Urinary bladder (tissue), 4 donors: ENCODE measurements around the gene OR13D1. TPM values are rescaled to one million over a fixed set of nuclear protein-coding genes. Genes with fewer than 3 reads are reported as not detected.
"Not testable (repeated sequence)": the region's sequence is repeated elsewhere in the genome, so short reads cannot be mapped to it uniquely, and the experiment has no call there.

Experiments used
- DNase-seq: peaks from one replicate; pipeline ENCODE4 v3.0.0-alpha.2; 2015; ENCODE audit errors: extremely low spot score
- H3K27ac ChIP-seq: one replicate; pipeline ENCODE4 v1.5.1; 2013; ENCODE audit warnings: low read depth, mild to moderate bottlenecking, moderate library complexity
- H3K36me3 ChIP-seq: one replicate; pipeline ENCODE4 v1.6.1; 2013; ENCODE audit warnings: mild to moderate bottlenecking, moderate library complexity; ENCODE audit not compliant: insufficient read depth
- H3K4me1 ChIP-seq: one replicate; pipeline ENCODE4 v1.6.1; 2013; ENCODE audit warnings: mild to moderate bottlenecking, moderate library complexity; ENCODE audit not compliant: insufficient read depth
- H3K4me3 ChIP-seq: one replicate; pipeline ENCODE4 v1.5.1; 2013; ENCODE audit warnings: low read depth, low read length
- WGBS: extraction: QIAGEN DNeasy Blood & Tissue Kit; methylation state at CpG from one replicate; pipeline ENCODE4 v1.1.7; 2013; 5-methylcytosine and 5-hydroxymethylcytosine counted together
- polyA plus RNA-seq: library from polyadenylated mRNA; stranded (reverse); fragments of 200-250 nt; gene quantifications from one replicate; pipeline ENCODE4 v1.2.3, GENCODE V29; 2013
- total RNA-seq: library from RNA; depleted of rRNA; stranded (reverse); fragments of >200 nt; gene quantifications from one replicate; pipeline ENCODE4 v1.2.3, GENCODE V29; 2014
- donor health status: healthy with polysubstance abuse.
- donor health status: healthy.

Gene OR13D1, protein sequence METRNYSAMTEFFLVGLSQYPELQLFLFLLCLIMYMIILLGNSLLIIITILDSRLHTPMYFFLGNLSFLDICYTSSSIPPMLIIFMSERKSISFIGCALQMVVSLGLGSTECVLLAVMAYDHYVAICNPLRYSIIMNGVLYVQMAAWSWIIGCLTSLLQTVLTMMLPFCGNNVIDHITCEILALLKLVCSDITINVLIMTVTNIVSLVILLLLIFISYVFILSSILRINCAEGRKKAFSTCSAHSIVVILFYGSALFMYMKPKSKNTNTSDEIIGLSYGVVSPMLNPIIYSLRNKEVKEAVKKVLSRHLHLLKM
- total RNA-seq = not detected
- not detected for polyA plus RNA-seq

DNA sequence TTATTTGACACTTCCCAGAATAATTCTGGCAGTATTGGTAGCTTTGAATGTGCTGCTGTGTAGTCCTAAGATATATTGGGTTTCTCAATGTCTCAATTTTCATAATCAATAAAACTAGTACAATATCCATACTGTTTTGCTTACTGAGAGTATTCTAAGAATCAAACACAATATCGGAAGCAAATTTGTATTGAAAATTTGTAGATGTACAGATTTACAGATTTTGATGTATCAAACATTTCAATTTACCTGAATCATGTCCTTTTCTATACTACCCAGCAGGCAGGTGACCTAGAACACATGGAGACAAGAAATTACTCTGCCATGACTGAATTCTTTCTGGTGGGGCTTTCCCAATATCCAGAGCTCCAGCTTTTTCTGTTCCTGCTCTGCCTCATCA is at the start of gene OR13D1:
Gene OR13D1 (plus strand): TSS at position 301 of the 400 bp plus-strand sequence. CDS start 0 bp downstream, at position 301.
- Histone ChIP-seq H3K4me3 (no peak within 1 kb of the TSS), H3K36me3 (no peaks in the 10 kb centered on the region), H3K4me1 (no peaks in the 10 kb centered on the region), H3K27ac (no peak within 1 kb of the TSS)
- DNase-seq = no peak
- WGBS = 98% methylated on average over 1 of the region's 1 CpG

DNA sequence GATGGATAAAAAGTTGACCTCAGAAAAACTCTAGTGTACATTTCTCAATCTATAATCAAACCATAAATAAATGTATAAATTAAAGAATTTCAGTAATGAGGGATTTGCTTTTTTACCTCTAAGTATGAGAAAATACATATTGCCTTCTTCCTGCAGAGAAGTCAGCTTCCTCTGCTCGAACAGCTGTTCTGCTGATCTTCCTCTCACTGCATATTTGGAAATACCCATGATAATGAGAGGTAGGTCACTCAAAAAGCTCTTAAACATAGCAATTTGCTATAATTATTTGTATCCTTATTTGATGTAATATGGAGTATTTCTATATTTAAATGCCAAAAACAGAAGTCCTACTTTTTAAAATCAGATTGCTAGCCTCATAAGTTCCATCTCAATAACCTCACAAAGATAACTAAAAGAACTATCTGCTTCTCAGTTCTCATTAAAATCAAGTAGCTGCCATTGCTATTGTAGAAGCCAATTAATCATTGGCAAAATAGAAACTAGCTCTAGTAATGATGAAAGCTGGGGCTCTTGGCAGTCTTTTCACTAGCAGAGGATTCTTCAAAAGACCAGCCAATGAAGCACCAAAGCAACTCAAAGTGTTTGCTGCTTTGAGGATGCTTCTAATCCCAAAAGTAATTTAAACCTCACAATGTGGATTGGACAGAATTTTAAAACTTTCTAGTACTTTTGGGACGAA is 35.7 kb upstream of the OR13D1 start:
- Histone ChIP-seq H3K4me1 (no peaks in the 10 kb centered on the region), H3K27ac (no peak overlapping the region), H3K4me3 (no peak overlapping the region), H3K36me3 (no peaks in the 10 kb centered on the region)
- 53% methylated on average over 2 of the region's 2 CpGs for WGBS
- DNase-seq = no peak

DNA sequence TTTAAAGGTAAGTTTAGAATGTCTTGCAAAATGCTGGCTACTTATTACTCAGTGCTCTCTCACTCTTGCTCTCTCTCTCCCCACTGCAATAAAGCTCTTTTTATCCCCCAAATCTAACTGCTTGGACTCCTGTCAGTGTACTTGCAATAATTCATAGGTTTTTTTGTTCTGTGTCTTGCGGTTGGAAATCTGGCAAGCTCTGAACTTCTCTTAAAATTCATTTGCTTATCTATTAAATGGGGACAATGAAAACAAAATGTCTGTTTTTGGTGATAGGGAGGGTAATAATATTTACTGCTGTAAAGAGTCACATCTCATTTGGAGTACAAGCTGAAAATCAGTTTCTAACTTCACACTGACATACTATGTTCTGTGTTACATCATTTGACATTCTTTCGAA is 18.7 kb upstream of the OR13D1 start:
- Histone ChIP-seq H3K4me3 (no peak overlapping the region), H3K36me3 (no peaks in the 10 kb centered on the region), H3K27ac (no peak overlapping the region), H3K4me1 (no peaks in the 10 kb centered on the region)
- DNase-seq = no peak
- 38% methylated on average over 2 of the region's 2 CpGs for WGBS

DNA sequence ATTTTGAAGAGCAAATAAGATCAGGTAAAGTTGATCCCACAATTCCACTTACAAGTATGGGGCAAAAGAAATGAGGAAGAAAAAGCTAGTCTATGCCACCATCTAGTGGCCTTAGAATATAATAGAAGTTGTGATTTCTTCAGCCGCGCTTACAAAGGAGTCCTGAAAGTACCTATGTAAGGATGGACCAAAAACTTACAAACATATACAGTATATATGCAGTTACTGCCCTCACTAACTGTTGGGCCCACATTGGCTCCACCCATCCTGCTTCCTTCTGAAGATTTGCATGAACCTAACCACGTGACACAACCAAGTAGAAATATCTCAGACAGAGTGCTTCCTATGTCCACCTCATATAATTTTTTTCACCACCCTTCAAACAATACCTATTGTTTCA is 11.7 kb upstream of the OR13D1 start:
- H3K27ac ChIP-seq = no peak overlapping the region
- H3K4me1 ChIP-seq = no peaks in the 10 kb centered on the region
- H3K4me3 ChIP-seq = no peak overlapping the region
- no peaks in the 10 kb centered on the region for H3K36me3 ChIP-seq
- WGBS = 14% methylated on average over 3 of the region's 3 CpGs
- DNase-seq = no peak

DNA sequence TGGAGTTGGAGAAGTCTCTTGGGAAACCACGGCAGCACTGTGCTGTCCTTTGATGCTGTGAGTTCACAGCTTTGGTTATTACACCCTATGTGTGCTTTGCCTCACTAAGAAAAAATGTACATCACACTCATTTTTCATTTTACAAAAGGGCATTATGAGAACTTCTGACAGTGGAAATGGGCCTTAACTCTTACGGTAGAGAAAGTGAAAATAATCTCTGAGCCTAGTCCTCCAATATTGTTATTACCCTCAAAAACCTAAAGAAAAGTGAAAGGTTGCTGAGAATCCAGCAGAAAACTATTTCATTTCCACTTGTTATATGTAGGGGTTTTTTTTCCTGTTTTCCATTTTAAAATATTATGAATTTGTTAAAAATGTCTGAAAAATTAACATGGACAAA is 8.2 kb upstream of the OR13D1 start:
- WGBS = 54% methylated on average over 2 of the region's 2 CpGs
- DNase-seq = no peak
- no peak overlapping the region for H3K4me3 ChIP-seq
- no peaks in the 10 kb centered on the region for H3K36me3 ChIP-seq
- no peaks in the 10 kb centered on the region for H3K4me1 ChIP-seq
- no peak overlapping the region for H3K27ac ChIP-seq

DNA sequence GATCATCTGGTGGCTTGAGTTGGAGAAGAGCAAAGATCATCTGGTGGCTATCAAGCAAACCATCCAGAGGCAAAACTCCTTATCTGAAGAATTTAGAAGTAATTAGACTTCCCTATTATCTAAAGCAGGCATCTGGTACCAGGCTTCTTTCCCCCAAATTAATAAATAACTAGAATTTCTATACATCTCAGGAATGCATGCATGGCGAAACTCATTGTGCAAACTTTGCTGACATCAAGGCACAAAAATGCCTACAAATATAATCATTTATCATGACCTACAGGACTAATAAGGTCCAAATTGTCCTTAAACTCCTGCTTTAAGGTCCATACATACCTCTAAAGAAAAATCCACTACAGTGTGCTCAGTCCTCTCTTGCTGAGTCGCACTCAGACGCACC is 6.0 kb downstream of the OR13D1 start:
- H3K4me1 ChIP-seq = no peaks in the 10 kb centered on the region
- no peaks in the 10 kb centered on the region for H3K36me3 ChIP-seq
- 86% methylated on average over 3 of the region's 3 CpGs for WGBS
- no peak overlapping the region for H3K27ac ChIP-seq
- no peak overlapping the region for H3K4me3 ChIP-seq
- DNase-seq = no peak

DNA sequence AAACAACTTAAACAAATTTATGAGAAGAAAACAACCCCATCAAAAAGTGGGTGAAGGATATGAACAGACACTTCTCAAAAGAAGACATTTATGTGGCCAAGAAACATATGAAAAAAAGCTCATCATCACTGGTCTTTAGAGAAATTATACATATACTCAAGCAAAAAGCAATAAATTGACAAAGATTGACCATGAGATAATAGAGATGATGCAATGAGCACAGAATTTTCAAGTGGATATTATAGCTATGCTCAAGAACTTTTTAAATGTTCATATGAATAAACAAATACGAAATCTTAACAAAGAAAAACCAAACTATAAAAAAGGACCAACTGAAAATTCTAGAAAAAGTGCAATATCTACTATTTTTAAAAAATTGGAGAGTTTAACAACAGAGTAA is 14.4 kb downstream of the OR13D1 start:
- H3K36me3 ChIP-seq, H3K4me3 ChIP-seq, H3K27ac ChIP-seq, DNase-seq, H3K4me1 ChIP-seq: not testable (repeated sequence)
- 20% methylated on average over 1 of the region's 1 CpG for WGBS

DNA sequence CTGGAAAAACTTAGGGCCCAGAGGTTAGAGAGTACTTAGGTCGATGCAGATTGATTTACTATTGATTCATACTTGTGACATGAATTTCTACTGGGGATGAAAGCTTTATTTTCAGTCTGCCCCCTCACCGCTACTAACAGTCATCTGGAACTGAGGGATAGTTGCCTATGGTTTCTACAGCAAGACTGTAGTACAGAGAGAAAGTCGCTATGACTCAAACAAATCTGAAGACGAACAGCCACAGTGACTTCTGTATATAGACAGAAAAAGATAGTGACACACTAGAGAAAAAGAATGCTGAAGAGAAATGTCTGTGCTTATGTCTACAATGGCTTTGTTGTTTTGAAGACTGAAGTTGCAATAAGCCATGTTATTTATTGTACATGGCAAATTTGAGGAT is 17.3 kb downstream of the OR13D1 start:
- WGBS = 80% methylated on average over 4 of the region's 4 CpGs
- no peak overlapping the region for H3K4me3 ChIP-seq
- DNase-seq = no peak
- no peak overlapping the region for H3K27ac ChIP-seq
- H3K36me3 ChIP-seq = no peaks in the 10 kb centered on the region
- no peaks in the 10 kb centered on the region for H3K4me1 ChIP-seq

DNA sequence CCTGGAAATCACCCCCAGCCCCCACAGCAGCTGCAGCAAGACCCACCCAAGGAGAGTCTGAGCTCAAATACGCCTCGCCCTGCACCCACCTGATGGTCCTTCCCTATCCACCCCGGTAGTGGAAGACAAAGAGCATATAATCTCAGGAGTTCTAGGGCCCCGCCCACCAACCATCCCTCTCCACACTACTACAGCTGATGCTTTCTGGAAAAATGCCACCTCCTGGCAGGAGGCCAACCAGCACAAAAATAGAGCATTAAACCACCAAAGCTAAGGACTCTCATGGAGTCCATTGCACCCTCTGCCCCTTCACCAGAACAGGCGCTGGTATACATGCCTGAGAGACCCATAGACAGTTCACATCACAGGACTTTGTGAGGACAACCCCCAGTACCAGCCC is 30.7 kb downstream of the OR13D1 start:
- H3K4me1 ChIP-seq = no peaks in the 10 kb centered on the region
- no peak for DNase-seq
- no peak overlapping the region for H3K4me3 ChIP-seq
- H3K36me3 ChIP-seq = no peaks in the 10 kb centered on the region
- 90% methylated on average over 5 of the region's 5 CpGs for WGBS
- no peak overlapping the region for H3K27ac ChIP-seq

DNA sequence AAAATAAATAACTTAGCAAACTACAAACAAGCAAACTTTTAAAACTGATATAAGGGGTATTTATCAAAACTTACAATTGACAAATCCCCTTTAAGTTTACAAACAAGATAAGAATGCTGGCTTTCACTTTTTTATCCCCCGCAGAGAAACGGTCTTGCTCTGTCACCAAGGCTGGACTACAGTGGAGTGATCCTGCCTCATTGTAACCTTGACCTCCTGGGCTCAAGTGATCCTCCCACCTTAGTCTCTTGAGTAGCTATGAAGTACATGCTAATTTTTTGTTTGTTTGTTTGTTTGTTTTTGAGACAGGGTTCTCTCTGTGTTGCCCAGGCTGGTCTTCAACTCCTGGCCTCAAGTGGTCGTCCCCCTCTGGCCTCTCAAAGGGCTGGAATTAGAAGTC is 44.1 kb downstream of the OR13D1 start:
- no peaks in the 10 kb centered on the region for H3K4me1 ChIP-seq
- no peak overlapping the region for H3K4me3 ChIP-seq
- WGBS = 53% methylated on average over 3 of the region's 3 CpGs
- no peak for DNase-seq
- no peaks in the 10 kb centered on the region for H3K36me3 ChIP-seq
- no peak overlapping the region for H3K27ac ChIP-seq

DNA sequence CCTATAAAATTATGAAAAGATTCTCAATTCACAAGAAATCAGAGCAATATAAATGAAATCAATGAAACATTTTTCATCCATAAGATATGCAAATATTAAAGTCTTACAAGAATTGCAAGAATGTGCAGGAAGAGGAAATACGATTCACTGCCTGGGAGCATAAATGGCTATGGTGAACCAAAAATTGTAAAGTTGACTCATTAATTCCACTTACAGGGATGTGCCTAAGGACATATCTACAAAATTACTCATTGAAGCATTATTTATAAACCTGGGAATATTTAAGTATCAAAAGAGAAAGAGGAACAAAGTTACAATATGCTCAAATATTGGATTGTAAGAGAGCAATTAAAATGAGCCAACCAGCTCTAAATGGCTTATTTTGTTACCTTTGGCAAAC is 46.3 kb downstream of the OR13D1 start:
- 41% methylated on average over 1 of the region's 1 CpG for WGBS
- no peak overlapping the region for H3K4me3 ChIP-seq
- no peaks in the 10 kb centered on the region for H3K4me1 ChIP-seq

DNA sequence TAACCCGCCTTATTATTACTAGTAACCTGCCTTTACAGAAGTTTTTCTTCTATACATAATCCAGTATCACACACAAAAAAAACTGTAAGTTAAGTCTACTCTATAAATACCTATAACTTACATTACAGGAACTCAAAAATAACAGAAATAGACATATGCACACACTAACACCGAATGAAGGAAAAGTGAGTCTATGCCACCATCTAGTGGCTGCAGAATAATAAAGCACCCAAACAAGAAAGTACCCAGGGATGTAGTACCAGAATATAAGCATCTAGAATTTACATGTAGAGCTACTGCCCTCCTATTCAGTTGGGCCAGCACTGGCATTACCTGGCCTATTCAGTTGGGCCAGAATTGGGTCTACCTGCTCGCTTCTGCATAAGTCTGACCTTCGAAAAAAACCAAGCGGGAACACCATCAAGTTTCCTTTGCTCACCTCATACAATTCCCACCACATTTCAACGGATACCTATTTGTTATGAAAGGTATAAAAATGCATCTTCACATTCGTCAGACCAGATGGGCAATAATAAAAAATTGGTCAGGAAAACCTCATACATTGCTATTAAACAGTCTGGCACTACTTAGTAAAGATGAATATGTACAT is 49.2 kb downstream of the OR13D1 start:
- H3K4me3 ChIP-seq = no peak overlapping the region
- H3K27ac ChIP-seq = no peak overlapping the region
- H3K4me1 ChIP-seq = no peaks in the 10 kb centered on the region
- peak; percentile 46 for DNase-seq
- WGBS = 30% methylated on average over 7 of the region's 7 CpGs
- no peaks in the 10 kb centered on the region for H3K36me3 ChIP-seq

More for the DNA sequence above, 46.3 kb downstream of the OR13D1 start:
- DNase-seq = no peak
- Histone ChIP-seq H3K36me3 (no peaks in the 10 kb centered on the region), H3K27ac (no peak overlapping the region)
